Skeletal muscle satellite cell (primary cell): Measurements from ENCODE around the gene ADSL.

Experiments used
- H3K27me3 ChIP-seq: 2 replicates; pipeline ENCODE4 v1.7.0; 2013; ENCODE audit warnings: low read length; ENCODE audit not compliant: control insufficient read depth, insufficient read depth
- H3K36me3 ChIP-seq: 2 replicates; pipeline ENCODE4 v1.7.0; 2013; ENCODE audit warnings: mild to moderate bottlenecking, control low read depth, low read length; ENCODE audit not compliant: insufficient read depth
- H3K4me1 ChIP-seq: 2 replicates; pipeline ENCODE4 v1.7.0; 2013; ENCODE audit warnings: low read length; ENCODE audit not compliant: control insufficient read depth, insufficient read depth
- H3K4me2 ChIP-seq: 2 replicates; pipeline ENCODE4 v1.7.0; 2013; ENCODE audit warnings: mild to moderate bottlenecking, low read length
- H3K4me3 ChIP-seq: 2 replicates; pipeline ENCODE4 v1.7.0; 2013; ENCODE audit warnings: low read length
- H3K9ac ChIP-seq: 2 replicates; pipeline ENCODE4 v1.7.0; 2013; ENCODE audit warnings: mild to moderate bottlenecking, low read depth, low read length, moderate library complexity
- H3K9me3 ChIP-seq: replicated peaks from 2 replicates; pipeline ENCODE4 v1.7.0; 2013; ENCODE audit warnings: mild to moderate bottlenecking, control low read depth, low read length

The ADSL gene

DNA sequence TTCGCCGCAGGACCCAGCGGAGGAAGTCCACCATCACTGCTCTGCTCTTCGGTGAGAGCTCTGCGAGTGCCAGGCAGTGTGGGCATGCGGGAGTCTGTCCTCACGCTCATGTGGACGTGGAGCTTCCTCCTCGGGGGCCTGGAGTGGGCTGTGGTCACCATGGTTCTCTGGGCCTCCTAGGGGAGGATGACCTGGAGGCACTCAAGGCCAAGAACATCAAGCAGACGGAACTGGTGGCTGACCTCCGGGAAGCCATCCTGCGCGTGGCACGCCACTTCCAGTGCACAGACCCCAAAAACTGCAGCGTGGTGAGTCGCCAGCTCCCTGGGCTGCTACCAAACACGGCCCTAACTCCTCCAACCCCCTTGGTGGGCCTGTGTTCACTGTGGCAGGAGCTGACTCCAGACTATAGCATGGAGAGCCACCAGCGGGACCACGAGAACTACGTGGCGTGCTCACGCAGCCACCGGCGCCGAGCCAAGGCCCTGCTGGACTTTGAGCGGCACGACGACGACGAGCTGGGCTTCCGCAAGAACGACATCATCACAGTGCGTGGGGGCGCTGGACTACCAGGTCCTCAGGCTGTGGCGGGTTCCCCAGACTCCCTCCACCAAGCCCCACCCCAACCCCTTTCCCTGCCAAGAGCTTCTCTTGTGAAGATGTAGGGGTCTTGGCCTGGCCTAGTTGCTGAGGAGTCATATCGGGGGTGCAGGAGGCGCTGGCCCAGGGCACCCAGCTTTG lies 60.9 kb downstream of the ADSL start:
- Histone ChIP-seq H3K36me3 (peaks cover 93% of the 10 kb centered on the region), H3K4me2 (no peak overlapping the region), H3K9me3 (no peaks in the 10 kb centered on the region), H3K4me1 (no peaks in the 10 kb centered on the region), H3K4me3 (no peak overlapping the region), H3K9ac (no peak overlapping the region), H3K27me3 (no peaks in the 10 kb centered on the region)

DNA sequence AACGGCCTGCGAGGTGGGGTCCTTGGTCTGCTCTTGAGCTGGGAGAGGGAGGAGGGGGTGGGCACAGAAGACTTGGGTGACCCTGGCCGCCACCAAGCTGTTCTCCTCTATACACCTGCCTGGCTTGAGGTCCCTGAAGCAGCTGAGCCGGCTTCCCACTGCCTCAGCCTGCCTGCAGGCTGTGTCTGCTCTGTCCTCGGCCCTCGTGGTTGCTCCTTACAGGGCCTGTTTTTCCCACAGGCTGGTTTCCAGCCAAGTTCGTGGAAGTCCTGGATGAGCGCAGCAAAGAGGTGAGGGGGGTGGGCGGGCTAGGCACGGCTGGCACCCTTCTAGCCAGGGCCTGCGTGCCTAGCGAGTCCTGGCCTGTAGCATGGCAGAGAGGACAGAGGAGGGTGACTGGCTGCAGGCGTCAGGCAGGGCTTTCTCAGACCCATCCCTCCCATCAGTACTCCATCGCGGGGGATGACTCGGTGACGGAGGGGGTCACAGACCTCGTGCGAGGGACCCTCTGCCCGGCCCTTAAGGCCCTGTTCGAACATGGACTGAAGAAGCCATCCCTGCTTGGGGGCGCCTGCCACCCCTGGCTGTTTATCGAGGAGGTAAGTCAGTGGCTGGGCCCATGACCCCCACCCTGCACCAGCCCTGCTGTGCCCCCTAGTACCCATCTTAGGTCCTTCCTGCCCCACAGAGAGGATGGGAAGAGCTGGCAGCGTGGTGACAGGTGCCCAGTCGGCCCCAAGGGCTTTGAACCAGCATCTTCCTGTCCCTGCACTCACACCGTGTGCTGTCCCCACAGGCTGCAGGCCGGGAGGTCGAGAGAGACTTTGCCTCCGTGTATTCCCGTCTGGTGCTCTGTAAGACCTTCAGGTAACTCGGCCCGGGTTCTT lies 61.8 kb downstream of the ADSL start:
- no peaks in the 10 kb centered on the region for H3K4me1 ChIP-seq

DNA sequence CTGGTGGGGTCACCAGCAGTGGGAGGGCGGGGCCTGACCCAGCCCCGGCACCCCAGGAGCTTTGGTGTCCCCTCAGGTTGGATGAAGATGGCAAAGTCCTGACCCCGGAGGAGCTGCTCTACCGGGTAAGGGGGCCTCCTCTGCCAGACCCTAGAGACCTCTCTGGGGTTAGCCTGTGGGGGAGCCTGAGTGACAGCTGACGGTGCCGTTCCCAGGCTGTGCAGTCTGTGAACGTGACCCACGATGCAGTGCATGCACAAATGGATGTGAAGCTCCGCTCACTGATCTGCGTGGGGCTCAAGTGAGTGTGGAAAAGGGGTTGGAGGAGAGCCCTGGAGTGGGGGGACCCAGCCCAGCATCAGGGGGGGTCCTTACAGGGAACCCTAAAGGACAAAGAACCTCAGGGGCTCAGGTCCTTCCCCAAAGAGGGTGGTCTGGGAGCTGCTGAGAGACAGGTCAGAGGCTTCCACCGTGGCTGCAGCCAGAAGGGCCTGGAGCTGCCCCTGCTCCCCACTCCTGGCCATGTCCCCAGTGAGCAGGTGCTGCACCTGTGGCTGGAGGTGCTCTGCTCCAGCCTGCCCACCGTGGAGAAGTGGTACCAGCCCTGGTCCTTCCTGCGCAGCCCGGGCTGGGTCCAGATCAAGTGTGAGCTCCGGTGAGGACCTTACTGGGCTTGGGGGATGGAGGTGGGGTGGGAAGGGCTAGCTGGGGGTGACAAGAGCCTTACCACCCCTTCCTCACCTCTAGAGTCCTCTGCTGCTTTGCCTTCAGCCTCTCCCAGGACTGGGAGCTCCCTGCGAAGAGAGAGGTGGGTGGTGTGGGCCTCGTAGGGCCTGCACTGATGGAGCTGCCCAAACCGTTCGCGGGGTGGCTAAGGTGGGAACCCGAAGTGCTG lies 62.7 kb downstream of the ADSL start:
- Histone ChIP-seq H3K4me1 (no peaks in the 10 kb centered on the region), H3K36me3 (peaks cover 76% of the 10 kb centered on the region), H3K4me3 (no peak overlapping the region), H3K4me2 (no peak overlapping the region), H3K27me3 (no peaks in the 10 kb centered on the region), H3K9ac (no peak overlapping the region), H3K9me3 (no peaks in the 10 kb centered on the region)

More for the DNA sequence above, 61.8 kb downstream of the ADSL start:
- Histone ChIP-seq H3K9ac (no peak overlapping the region), H3K36me3 (peaks cover 85% of the 10 kb centered on the region), H3K9me3 (no peaks in the 10 kb centered on the region), H3K4me3 (no peak overlapping the region), H3K27me3 (no peaks in the 10 kb centered on the region), H3K4me2 (no peak overlapping the region)

DNA sequence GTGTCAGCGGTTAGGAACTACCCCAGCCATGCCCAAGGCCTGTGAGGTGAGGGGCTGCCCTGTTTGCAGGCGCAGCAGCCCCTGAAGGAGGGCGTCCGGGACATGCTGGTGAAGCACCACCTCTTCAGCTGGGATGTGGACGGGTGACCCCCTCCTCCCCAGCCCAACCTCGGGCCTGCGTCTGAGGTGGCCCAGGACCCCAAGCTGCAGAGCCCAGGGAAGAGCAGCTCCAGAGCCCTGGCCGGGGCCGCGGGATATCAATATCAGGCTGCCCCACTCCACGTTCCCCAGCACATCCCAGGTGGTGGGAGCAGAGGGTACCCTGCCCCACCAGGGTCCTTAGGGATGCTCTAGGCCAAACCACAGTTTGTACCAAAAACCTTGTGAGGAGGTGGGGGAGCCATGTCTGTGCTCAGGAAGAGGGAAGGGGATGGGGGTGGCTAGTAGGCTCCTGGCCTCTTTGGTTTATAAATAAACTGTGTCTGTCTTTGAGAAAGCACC lies 63.4 kb downstream of the ADSL start:
- Histone ChIP-seq H3K4me2 (no peak overlapping the region), H3K4me1 (no peaks in the 10 kb centered on the region), H3K36me3 (peaks cover 69% of the 10 kb centered on the region), H3K4me3 (no peak overlapping the region), H3K9me3 (no peaks in the 10 kb centered on the region), H3K27me3 (no peaks in the 10 kb centered on the region), H3K9ac (no peak overlapping the region)

DNA sequence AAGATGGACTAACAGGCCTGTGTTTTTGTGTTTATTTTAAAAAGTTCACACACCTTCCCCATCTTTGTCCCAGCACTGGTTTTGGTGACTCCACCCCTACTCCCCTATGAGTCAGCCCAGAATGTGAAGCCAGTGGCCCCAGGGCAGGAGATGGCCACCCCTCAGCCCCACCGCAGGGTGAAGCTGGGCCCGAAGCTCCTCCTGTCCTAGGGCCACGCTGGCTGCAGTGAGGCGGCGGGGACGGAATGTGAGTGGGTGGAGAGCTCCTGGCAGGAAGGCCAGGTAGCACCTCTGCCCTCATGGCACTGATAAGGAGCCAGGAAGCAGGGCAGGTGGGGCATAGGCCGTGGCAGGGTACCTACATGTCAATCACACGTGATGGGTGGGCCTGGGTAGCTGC lies 64.0 kb downstream of the ADSL start:
- H3K4me3 ChIP-seq = no peak overlapping the region
- no peak overlapping the region for H3K9ac ChIP-seq
- H3K4me2 ChIP-seq = no peak overlapping the region
- H3K27me3 ChIP-seq = no peaks in the 10 kb centered on the region
- H3K9me3 ChIP-seq = no peaks in the 10 kb centered on the region
- peaks cover 64% of the 10 kb centered on the region for H3K36me3 ChIP-seq
- H3K4me1 ChIP-seq = peaks cover 4% of the 10 kb centered on the region

DNA sequence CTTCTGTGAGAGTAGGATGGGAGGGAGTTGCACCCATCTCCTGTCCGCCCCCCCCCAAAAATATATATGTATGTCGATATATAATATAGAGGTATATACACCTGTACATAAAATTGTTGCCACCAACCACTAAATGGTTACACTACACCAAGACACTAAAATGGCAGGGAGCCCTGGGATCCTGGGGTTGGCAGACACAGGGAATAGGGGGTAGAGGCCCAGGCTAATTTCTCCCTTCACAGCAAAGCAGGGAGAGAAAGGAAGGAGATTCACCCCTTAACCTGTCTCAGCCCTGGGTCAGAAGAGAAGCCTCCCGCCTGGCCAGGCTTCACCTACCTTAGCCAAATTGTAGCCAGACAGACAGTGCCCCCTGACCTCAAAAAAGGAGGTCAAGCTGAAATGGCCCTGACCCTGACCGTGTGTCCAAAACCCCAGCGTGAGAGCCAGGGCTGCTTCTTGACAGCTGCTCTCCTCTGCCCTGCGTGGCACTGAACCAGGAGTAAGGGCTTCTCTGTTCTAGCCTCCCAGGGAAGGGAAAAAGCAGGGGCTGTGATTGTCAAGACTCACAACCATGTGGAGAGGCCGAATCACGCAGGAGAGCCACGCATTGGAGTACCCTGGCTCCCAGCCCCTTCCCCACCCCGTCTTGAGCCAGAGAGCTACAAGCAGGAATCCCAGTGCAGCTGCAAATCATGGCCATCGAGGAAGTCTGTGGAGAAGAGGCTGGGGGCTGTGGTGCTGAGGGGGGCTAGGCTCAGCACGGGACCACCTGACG lies 64.6 kb downstream of the ADSL start:
- Histone ChIP-seq H3K27me3 (no peaks in the 10 kb centered on the region), H3K36me3 (peaks cover 57% of the 10 kb centered on the region), H3K9me3 (no peaks in the 10 kb centered on the region), H3K9ac (no peak overlapping the region), H3K4me3 (no peak overlapping the region), H3K4me1 (peaks cover 4% of the 10 kb centered on the region), H3K4me2 (no peak overlapping the region)

DNA sequence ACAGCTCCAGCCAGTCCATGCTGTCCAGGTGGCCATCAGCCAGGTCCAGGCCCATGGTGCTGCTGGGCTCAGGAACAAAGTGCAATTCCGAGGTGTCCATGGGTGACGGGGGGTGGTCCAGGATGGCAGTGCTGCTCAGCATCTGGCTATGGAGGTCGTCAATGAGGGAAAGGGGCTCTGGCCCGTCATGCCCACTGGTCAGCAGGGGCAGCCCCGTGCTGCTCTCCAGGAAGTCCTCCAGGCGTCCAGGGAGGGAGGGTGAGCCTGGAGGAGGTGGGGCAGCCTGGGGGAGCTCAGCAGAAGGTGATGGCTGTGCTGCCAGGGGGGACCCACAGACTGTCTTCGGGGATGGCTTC lies 65.2 kb downstream of the ADSL start:
- Histone ChIP-seq H3K36me3 (peaks cover 57% of the 10 kb centered on the region), H3K4me1 (peaks cover 4% of the 10 kb centered on the region), H3K4me3 (no peak overlapping the region), H3K9ac (no peak overlapping the region), H3K27me3 (no peaks in the 10 kb centered on the region), H3K4me2 (no peak overlapping the region), H3K9me3 (no peaks in the 10 kb centered on the region)

DNA sequence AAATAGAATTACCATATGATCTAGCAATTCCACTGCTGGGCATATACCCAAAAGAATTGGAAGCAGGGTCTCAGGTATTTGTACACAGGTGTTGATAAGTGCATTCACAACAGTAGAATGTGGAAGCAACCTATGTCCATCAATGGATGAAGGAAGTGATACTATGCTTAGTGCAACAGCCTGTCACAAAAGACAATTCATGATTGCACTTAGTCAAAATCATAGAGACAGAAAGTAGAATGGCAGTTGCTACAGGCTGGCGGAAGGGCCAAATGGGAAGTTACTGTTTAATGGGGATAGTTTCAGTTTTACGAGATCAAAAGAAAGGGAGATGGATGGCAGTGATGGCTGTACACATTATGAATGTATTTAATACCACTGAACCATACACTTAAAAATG lies 66.1 kb downstream of the ADSL start:
- Histone ChIP-seq H3K27me3 (no peaks in the 10 kb centered on the region), H3K36me3 (peaks cover 55% of the 10 kb centered on the region), H3K4me3 (no peak overlapping the region), H3K9me3 (no peaks in the 10 kb centered on the region), H3K4me2 (no peak overlapping the region), H3K9ac (no peak overlapping the region), H3K4me1 (peaks cover 4% of the 10 kb centered on the region)

DNA sequence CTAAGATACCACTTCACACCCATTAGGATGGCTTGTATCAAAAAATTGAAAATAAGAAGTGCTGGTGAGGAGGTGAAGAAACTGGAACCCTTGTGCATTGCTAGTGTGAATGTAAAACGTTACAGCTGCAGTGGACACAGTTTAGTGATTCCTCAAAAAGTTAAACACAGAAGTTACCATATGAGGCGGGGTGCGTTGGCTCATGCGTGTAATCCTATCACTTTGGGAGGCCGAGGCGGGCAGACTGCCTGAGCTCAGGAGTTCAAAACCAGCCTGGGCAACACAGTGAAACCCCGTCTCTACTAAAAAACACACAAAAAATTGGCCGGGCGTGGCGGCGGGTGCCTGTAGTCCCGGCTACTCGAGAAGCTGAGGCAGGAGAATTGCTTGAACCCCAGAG lies 67.6 kb downstream of the ADSL start:
- peaks cover 4% of the 10 kb centered on the region for H3K4me1 ChIP-seq
- no peak overlapping the region for H3K9ac ChIP-seq
- no peak overlapping the region for H3K4me2 ChIP-seq
- H3K4me3 ChIP-seq = no peak overlapping the region
- peaks cover 50% of the 10 kb centered on the region for H3K36me3 ChIP-seq
- no peaks in the 10 kb centered on the region for H3K9me3 ChIP-seq
- no peaks in the 10 kb centered on the region for H3K27me3 ChIP-seq

DNA sequence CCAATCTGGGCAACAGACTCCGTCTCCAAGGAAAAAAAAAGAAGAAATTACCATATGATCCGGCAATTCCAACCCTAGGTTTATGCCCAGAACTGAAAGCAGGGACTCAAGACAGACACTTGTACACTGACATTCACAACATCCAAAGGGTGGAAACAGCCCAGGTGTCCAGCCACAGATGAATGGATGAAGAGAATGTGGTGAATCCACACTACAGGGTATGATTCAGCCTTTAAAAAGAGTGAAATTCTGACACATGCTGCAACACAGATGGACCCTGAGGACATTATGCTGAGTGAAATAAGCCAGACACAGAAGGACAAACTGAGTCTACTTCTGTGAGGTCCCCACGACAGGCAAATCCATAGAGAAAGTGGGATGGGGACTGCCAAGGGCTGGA lies 68.0 kb downstream of the ADSL start:
- Histone ChIP-seq H3K9me3 (no peaks in the 10 kb centered on the region), H3K4me1 (peaks cover 4% of the 10 kb centered on the region), H3K4me2 (no peak overlapping the region), H3K36me3 (peaks cover 50% of the 10 kb centered on the region), H3K27me3 (no peaks in the 10 kb centered on the region), H3K9ac (no peak overlapping the region), H3K4me3 (no peak overlapping the region)
